ENCODE results near the gene RAB39A.

Gene RAB39A

DNA sequence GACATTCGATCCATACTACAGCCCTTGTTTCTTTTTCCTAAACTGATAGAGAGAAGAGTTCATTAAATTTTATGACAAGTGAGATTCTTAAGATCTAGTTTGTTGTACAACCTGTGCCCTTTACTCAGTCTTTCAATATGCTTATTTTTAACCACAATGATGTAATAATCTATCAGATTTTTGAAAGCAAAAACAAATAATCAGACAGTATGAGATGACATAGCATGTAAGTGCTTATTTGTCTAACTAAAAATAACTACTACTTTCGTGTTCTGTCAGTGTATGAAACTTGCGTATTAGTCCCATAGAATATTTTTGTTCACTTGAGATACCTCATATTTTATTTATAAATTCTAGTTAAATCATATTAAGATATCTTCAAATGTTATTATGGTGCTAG, 33.2 kb downstream of the RAB39A start:
- DNase-seq (ENCODE audit: low read depth in 3 of 3, low spot score in 1 of 3): no peak

DNA sequence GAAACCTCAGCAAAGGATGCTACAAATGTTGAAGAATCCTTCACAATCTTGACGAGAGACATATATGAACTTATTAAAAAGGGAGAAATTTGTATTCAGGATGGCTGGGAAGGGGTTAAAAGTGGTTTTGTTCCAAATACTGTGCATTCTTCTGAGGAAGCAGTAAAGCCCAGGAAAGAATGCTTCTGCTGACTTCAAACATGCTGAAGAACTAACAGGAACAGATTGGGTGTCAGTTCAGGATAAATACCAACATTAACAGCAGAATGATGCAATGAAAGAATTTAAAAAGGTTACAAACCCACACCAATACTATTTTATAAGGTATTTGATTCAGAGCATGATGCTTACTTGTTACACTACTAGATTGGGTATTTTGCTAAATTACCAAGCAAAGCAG, 33.9 kb downstream of the RAB39A start:
- no peak for DNase-seq (ENCODE audit: low read depth in 3 of 3, low spot score in 1 of 3)

DNA sequence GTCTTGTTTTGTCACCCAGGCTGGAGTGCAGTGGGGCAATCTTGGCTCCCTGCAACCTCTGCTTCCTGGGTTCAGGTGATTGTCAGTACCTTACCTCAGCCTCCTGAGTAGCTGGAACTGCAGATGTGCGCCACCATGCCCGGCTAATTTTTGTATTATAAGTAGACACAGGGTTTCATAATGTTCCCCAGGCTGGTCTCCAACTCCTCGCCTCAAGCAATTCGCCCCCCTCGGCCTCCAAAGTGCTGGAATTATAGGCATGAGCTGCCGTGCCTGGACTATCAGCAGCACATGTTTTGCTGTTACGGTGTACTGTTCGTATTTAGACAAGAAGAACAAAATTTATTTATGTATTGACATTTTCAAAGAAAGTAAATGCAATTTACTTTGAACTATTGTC, 34.8 kb downstream of the RAB39A start:
- no peak for DNase-seq (ENCODE audit: low read depth in 3 of 3, low spot score in 1 of 3)

DNA sequence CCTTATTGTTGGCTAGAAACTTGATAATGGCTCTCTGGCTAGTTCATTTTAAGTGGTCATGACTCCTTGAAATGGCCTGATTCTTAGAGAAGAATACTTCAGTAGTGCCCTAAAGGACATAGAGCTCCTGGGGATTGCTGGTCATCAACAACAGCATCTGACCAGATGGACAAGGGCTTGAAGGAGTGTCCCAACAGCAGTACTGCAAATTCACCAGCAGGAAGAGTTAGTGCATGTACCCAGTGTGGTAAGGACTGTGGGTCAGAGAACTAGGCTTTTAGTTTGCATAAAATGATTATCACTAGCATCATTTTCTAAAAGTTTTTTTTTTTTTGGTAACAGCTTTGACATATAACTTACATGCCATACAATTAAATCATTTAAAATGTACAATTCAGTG, 41.0 kb downstream of the RAB39A start:
- no peak for DNase-seq (ENCODE audit: low read depth in 3 of 3, low spot score in 1 of 3)

DNA sequence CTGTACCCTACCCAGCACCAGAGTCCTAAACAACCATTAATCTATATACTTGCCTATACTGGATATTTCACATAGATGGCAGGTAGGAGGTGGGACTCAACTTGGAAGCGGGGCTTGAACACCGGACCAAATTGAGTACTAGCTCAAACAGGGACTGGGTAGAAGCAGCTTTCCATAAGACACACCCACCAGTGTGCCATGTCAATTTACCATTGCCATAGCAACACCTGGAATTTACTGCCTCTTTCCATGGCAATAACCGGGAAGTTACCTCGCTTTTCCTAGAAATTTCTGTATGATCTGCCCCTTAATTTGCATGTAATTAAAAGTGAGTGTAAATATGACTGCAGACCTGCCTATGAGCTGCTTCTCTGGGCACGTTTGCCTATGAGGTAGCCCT, 41.8 kb downstream of the RAB39A start:
- no peak for DNase-seq (ENCODE audit: low read depth in 3 of 3, low spot score in 1 of 3)

DNA sequence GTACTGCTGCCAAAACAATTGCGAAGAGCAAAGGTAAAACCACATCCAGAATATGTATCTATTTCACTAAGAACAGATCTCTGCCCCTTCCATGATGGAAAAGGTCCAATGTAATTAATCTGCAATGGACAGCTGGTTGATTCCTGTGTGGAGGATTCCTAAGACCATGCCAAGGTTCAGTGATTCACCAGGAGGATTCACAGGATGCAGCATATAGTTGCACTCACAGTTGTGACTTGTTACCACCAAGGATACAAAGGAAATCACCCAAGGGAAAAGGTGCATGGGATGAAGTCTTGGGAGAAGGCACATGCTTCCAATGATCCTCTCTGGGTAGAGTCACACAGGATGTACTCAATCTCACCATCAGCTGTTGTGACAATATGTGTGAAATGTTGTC, 45.4 kb downstream of the RAB39A start:
- DNase-seq (ENCODE audit: low read depth in 3 of 3, low spot score in 1 of 3): no peak

DNA sequence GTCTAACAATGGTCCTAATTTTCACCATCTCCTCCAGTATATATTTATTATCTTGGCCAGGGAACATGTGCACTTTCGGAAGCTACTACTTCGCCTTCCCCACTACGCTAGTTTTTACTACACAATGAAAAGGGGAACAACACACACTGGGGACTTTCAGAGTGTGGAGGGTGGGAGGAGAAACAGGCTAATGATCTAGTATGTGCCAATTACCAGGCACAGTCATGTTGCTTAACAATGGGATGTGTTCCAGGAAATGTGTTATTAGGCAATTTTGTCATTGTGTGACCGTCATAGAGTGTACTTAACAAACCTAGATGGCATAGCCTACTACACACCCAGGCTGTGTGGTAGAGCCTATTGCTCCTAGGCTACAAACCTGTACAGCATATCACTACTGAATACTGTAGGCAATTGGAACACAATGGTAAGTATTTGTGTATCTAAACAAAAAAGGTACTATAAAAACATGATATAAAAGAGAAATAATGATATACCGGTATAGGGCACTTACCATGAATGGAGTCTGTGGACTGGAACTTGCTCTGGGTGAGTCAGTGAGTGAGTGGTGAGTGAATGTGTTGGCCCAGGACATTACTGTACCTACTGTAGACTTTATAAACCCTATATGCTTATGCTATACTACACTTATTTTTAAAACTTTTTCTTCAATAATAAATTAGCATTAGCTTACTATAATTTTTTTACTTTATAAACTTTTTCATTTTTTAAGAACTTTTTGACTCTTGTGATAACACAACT, 60.3 kb downstream of the RAB39A start:
- DNase-seq (ENCODE audit: low read depth in 3 of 3, low spot score in 1 of 3): no peak

DNA sequence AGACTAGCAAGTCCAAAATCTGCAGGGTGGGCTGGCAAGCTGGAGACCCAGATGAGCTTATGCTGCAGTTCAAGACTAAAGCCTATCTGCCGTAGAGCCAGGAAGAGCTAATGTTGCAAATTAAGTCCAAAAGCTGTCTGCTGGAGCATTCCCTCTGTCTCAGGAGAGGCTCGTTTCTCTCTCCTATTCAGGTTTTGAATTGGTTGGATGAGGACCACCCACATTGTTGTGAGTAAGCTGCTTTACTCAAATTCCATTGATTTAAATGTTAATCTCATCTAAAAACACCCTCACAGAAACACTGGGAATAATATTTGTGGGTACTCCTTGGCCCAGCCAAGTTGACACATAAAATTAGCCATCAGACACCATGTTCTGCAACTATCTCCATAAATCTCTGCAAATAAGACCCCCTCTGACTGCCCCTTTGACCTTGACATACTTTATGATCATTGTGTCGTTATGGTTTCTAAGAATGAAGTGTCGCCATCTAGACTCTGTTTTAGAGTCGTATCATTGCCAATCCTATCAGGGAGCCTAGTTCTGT, 63.7 kb downstream of the RAB39A start:
- DNase-seq (ENCODE audit: low read depth in 3 of 3, low spot score in 1 of 3): no peak

DNA sequence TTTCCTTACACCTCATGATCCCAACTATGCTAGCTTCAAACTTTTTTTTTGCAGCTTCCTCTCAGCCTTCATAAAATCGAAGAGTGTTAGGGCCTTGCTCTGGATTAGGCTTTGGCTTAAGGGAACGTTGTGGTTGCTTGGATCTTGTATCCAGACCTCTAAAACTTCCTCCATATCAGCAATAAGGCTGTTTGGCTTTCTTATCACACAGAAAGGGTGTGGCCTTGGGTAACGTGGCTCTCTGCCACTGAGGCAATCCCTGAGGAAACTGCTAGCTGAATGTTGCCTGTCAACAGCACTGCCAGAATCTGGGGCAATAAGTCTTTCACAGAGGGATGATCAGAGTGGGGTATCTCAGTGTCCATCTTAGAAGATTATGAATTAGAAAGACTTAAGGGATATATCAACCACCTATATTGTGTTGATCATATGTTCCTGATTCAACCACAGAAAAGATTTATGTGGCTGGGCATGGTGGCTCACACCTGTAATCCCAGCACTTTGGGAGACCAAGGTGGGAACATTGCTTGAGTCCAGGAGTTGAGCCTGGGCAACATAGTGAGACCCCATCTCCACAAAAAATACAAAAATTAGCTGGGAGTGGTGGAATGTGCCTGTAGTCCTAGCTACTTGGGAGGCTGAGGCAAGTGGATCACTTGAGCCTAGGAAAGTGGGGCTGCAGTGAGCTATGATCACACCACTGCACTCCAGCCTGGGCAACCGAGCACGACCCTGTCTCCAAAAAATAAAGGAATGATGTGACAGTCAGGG, 67.9 kb downstream of the RAB39A start:
- no peak for DNase-seq (ENCODE audit: low read depth in 3 of 3, low spot score in 1 of 3)

DNA sequence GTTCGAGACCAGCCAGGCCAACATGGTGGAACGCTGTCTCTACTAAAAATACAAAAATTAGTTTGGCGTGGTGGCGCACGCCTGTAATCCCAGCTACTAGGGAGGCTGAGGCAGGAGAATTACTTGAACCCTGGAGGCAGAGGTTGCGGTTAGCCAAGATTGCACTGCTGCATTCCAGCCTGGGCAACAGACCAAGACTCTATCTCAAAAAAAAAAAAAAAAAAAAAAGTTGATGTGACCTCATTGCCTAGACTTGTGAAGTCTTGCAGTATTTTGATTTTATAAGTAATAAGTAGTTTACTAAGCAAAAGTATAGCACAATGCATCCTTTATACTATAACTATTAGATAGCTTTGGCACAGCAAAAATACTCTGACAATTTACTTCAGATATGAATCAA, 70.5 kb downstream of the RAB39A start:
- no peak for DNase-seq (ENCODE audit: low read depth in 3 of 3, low spot score in 1 of 3)

DNA sequence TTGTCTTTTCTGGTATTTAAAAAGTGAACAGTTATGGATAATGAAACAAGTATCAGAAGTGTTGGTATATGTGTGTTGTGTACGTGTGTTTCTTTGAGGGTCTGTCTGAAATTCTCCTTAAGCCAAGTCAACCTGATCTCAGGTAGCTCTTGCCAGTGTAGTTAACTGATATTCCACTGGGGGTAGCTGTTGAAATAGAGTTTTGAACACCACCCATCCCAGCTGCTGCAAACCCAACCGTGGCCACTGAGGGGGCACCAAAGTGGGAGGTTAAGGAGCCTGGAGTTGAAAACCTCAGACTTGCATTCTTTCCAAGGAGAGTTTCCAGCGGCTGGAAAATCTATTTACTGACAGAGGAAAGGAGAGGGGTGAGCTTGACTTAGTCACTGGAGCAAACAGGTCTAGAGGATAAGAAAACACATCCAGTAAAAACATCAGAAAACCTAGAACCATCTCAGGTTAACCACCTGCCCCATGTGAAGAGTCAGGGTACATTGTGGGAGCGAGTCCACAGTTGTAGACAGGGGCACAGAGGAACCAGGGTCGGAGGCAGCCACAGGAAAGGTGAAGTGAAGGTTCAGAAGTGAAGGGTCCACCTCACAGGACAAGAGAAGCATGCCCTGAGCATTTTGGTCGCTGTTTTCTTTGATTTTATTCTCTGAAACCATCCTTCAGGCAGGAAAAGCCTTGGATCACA, 71.7 kb downstream of the RAB39A start:
- DNase-seq (ENCODE audit: low read depth in 3 of 3, low spot score in 1 of 3): no peak

DNA sequence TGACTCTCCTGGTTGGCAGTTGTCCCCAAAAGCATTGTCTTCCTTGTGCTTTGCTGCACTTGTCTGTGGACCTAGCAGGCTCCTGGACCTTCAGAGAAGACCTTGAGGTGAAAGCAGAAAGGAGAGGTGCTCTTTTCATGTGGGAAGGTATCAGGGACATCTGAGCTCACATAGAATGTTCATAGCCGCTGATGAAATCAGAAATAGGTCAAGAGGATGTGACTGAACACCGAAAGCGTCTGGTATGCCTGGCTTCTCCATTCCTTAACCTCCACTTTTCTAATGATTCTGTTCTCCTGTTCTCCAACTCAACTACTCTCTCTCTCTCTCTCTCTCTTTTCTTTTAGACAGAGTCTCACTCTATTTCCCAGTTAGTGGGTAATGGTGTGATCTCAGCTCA, 74.2 kb downstream of the RAB39A start:
- DNase-seq (ENCODE audit: low read depth in 3 of 3, low spot score in 1 of 3): no peak

DNA sequence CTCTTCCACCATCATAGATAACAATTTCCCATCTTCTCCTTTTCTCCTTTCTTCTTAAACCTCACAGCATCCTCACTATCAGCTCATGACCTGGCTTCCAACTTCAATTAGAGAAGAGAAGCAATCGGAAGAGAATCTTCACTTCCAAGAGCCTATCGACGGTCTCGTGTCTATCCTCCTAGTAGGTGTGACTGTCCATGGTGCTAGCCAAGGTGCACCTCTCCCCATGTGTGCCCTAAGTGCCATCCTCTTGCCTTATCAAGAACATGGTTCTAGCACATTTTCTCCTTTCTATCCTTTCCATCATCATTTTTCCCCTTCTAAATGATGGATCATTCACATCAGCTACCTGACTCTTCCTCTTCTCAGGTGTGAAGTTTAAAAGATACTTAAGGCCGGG, 75.4 kb downstream of the RAB39A start:
- no peak for DNase-seq (ENCODE audit: low read depth in 3 of 3, low spot score in 1 of 3)

DNA sequence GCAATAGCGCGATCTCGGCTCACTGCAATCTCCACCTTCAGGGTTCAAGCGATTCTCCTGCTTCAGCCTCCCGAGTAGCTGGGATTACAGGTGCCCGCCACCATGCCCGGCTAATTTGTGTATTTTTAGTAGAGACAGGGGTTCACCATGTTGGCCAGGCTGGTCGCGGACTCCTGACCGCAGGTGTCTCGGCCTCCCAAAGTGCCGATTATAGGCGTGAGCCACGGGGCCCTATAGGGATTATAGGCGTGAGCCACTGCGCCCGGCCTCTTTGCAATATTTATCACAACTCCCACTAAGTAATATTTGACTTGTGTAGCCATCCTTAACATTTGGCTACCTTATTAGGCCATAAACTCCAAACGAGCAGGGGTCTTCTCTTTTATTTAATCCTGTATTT, 79.6 kb downstream of the RAB39A start:
- no peak for DNase-seq (ENCODE audit: low read depth in 3 of 3, low spot score in 1 of 3)

DNA sequence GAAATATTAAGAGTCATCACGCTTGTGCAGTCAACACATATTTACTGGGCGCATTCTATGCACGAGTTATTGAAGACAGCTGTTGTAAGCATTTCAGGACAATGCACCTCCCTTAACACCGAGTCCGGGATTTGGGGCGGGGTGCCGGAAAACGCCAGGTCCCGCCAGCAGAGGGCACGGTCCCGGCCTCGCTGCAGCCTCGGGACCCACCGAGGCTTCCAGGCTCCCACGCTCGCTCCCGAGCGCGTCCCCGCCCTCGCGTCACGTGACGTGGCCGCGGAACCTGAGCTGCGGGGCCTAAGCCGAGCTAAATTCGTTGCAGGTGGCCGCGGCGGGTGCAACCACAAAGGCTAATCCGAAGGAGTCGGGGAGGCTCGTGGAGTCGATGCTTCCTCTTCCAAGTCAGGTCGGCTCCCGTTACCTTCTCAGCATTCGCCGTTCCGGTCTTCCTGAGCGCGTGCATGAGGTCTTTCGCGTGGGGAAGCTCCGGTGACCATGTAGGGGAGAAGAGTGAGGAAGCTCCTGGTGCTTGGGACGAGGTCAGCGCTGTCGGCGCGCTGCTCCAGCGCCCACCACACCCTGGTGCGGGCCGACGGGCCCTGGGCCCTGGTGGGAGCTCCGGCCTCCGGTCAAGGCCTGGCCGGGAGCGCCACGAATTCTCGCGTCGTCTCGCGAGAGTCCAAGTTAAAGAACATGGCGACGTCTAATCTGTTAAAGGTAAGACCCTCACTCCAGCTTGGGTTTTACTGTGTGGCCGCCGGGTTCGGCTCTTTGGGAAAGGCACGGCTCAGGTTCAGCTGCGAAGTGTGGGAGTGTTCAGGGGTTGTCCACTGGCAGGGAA, 80.6 kb downstream of the RAB39A start, which contains the start of gene CUL5:
CUL5 (plus strand) TSS at position 243 of the 841 bp plus-strand sequence; CDS start at position 694, 451 bp downstream.
- DNase-seq (ENCODE audit: low read depth in 3 of 3, low spot score in 1 of 3): peak; percentile 70 to 86 (median 79)

DNA sequence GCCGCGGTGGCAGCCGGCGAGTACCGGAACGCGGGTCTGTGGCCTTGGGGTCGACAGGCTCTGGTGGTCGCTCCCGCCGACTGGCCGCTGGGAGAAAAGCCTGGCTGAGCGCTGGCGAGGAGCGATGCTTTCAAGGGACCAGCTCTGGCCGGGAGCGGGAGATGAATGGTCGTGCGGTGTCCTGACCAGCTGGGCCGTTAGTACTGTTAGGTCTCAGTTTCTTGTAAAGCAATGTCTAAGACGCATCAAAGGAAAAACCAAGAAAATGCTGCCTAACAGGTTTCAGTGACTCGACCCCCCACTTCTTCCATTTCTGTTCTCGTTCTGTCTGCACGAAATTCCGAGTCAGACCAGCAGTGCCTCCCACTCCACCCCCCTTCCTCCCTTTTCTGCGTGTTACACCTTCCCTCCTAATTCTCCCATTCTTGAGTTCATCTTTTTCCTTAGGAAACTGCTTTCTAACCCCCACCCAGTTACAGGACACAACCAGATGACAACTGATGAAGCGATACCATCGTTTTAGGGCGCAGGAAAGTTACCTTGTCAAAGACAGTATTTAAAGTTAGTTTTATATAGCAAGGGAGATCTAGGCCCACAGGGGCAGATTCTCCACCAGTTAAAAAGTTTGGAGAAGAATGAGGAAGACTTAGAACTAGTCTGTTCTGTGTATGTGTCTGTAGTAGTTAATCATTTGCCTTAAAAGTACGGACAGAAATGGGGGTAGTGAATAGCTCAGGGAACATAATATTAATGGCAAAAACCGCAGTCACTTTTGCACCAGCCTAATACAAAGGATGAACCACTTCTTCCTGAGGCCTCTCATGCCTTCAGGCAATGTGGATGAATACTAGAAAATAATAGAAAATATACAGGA, 81.5 kb downstream of the RAB39A start:
- peak in 1 of 3 donors; percentile 3 for DNase-seq (ENCODE audit: low read depth in 3 of 3, low spot score in 1 of 3)

DNA sequence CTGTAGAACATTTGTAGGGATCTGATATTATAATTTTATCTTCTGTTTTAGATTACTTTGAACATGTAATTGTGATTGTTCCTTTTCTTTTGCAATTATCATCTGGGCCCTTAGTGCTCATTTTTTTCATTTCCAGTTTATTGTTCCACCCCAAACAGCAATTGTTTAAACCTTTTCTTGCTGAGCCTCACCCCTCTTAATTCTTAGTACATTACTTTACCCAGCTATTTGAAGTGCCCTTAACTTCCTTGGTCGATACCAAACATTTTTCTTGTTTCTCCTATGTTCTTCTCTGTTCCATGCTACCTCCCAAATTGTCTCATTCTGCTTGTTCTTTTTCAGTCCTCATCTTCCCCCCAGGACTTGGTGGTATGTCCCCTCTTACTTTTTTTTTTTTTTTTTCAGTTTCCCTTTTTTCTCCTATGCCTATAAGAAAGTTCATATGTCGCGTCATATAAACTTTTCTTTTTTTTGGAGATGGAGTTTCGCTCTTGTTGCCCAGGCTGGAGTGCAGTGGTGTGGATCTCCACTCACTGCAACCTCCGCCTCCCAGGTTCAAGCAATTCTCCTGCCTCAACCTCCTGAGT, 84.0 kb downstream of the RAB39A start:
- no peak for DNase-seq (ENCODE audit: low read depth in 3 of 3, low spot score in 1 of 3)
